HT1080 (cell line): ENCODE data around the gene MYG1. TPM values are rescaled to one million over a fixed set of nuclear protein-coding genes. Genes with fewer than 3 reads are reported as not detected.

Experiments used
- DNase-seq: peaks from one replicate; pipeline ENCODE4 v3.0.0-alpha.2; 2015; ENCODE audit warnings: low read depth
- polyA plus RNA-seq, 2 experiments: library from polyadenylated mRNA; depleted of rRNA; stranded (reverse); fragments of >200 nt; gene quantifications; 2 replicates each; pipeline ENCODE4 v1.2.3, GENCODE V29; 2015
- total RNA-seq: library from RNA; depleted of rRNA; stranded (reverse); fragments of >200 nt; shearing (Covaris generic); gene quantifications from 2 replicates; pipeline ENCODE4 v1.2.3, GENCODE V29; 2014; rRNA removed

Gene MYG1, protein sequence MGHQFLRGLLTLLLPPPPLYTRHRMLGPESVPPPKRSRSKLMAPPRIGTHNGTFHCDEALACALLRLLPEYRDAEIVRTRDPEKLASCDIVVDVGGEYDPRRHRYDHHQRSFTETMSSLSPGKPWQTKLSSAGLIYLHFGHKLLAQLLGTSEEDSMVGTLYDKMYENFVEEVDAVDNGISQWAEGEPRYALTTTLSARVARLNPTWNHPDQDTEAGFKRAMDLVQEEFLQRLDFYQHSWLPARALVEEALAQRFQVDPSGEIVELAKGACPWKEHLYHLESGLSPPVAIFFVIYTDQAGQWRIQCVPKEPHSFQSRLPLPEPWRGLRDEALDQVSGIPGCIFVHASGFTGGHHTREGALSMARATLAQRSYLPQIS
- 108 and 119 TPM in 2 replicates for total RNA-seq
- 85.4 and 100 TPM in 2 replicates for polyA plus RNA-seq (2015; cell fraction: cytosol; rRNA removed)
- polyA plus RNA-seq (2015; cell fraction: nucleus; rRNA removed) = 66.9 and 74.9 TPM in 2 replicates

DNA sequence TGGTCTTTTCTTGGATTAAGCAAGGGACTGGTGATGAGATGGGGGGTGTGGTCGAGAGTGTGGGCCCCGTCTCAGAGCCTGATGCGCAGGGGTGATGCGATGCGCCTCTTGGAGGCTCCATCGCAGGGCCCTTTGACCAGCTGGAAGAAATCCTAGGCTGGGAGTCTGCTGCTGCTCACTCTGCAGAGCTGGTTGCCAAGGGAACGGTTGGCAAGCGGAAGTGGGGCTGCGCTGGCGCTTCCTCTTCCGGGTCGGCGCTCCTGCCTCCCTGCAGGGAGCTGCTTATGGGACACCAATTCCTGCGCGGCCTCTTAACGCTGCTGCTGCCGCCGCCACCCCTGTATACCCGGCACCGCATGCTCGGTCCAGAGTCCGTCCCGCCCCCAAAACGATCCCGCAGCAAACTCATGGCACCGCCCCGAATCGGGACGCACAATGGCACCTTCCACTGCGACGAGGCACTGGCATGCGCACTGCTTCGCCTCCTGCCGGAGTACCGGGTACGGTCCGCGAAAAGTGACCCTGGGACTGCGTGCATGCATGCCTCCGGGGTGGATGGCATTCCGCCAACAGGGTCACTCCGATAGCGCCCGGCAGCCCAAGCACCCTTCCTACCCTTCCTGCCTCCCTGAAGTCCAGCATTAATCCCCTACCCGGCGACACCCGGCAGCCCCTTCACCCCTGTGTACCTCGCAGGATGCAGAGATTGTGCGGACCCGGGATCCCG lies at the start of gene MYG1:
MYG1 (plus strand) TSS at position 242 of the 727 bp plus-strand sequence; CDS start at position 285, 43 bp downstream.
- peak; percentile 94 for DNase-seq

DNA sequence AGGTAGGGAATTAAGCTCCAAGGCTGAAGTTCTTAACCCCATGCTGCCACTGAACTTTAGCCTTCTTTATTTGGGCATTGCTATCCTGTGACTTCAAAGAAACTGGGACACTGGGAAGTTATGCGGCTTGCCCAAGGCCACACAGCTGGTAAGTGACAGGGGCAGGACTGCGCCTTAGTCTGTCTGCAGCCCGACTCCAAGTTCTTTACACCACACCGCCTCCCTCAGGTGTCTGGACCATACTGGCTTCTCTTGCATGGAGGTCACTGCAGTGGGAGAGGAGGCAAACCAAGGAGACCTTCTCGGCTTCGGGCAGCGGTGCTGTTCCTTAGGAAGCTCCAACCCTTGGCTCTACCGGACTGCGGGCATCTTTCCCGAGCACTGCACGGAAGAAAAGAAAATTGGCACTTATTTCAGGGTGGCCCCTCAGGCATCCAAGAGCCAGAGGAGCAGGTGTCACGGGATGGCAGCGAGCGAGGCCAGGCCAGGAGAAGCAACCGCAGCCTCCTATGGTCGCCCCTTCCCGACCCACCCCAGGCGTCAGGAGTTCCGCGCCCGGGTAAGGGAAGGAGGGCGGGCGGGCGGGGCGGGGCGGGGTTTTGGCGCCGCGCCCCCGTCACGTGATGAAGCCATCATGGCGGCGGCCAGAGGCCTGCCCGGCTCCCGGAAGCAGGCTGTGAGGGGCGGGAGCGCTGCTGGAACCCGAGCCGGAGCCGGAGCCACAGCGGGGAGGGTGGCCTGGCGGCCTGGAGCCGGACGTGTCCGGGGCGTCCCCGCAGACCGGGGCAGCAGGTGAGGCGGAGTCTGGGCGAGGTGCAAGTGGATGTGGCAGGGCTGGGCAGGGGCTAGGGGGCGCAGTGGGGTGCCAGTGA lies 47.8 kb upstream of the MYG1 start:
- peak; percentile 61 for DNase-seq

DNA sequence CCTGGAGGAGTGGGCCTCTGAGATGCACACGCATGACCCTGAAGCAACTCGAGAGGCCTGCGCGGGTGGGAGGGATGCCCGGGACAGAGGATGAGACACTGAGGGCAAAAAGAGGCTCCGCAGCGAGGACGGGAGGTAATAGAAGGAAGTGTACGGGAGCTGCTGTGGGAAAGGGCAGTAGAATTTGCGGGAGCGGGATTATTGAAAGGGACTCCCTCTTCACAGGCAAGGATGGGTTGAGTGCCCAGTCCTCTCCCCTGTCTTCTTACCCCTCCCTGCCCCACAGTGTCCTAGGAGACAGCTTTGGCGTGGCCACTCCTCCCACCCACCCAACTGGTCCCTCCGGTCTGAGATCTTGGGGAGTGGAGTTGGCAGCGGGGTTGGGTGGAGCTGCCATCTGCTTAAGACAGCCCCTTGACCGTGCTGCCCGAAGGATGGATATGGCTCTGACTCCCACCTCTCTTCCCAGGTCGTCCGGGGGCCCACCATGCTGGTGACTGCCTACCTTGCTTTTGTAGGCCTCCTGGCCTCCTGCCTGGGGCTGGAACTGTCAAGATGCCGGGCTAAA lies 47.1 kb upstream of the MYG1 start:
- no peak for DNase-seq

DNA sequence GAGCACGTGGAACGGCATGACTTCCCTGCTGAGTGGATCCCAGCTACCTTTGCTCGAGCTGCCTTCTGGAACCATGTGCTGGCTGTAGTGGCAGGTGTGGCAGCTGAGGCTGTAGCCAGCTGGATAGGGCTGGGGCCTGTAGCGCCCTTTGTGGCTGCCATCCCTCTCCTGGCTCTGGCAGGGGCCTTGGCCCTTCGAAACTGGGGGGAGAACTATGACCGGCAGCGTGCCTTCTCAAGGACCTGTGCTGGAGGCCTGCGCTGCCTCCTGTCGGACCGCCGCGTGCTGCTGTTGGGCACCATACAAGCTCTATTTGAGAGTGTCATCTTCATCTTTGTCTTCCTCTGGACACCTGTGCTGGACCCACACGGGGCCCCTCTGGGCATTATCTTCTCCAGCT lies 46.2 kb upstream of the MYG1 start:
- DNase-seq = no peak

DNA sequence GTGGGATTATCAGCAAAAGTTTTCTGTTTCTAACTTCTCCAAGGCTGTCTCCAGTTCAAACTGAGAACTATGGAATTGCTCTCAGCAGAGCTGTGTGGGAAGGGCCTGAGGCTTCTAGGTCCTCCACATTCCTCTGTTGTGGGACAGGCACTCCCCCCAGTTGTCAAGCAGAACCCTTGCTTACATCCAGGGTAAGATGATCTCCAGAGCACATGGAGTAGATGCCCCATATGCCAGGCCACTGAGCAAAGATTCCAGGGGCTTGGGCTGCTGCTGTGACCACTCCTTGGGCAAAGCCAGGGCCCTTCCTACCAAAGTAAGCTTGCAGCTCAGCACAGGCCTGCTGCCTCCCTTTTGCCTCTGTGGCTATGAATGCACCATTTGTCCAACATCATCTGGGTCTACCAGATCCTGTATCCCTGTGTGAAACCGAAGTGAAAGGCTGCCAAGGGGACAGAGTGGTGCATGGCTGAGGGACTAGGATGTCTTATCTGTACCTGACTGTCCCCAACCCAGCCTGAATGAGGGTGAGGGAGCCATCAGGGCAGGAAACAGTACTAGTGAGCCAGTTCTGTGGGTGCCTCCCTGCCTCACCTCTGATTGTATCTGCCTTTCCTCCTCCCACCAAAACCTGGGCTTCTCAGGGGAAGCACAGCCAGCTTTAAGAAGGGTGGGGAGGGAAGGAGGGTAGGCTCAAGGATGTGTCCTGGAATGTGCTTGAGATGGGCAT lies 44.5 kb upstream of the MYG1 start:
- no peak for DNase-seq

DNA sequence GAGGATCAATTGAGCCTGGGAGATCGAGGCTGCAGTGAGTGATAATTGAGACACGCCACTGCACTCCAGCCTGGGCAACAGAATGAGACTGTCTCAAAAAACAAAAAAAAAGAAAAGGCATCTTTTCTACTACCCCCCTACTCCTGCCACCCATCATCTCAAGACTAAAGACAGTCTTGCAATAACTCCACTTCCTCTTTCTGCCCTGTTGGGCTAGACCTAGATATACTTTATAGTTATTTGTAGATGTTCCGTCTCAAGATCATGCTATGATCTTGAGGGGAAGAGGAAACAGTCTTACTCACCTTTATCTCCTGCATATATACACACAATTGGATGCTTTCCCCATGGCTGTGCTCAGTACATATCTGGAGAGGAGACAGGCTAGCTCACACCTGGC lies 43.5 kb upstream of the MYG1 start:
- DNase-seq = no peak

DNA sequence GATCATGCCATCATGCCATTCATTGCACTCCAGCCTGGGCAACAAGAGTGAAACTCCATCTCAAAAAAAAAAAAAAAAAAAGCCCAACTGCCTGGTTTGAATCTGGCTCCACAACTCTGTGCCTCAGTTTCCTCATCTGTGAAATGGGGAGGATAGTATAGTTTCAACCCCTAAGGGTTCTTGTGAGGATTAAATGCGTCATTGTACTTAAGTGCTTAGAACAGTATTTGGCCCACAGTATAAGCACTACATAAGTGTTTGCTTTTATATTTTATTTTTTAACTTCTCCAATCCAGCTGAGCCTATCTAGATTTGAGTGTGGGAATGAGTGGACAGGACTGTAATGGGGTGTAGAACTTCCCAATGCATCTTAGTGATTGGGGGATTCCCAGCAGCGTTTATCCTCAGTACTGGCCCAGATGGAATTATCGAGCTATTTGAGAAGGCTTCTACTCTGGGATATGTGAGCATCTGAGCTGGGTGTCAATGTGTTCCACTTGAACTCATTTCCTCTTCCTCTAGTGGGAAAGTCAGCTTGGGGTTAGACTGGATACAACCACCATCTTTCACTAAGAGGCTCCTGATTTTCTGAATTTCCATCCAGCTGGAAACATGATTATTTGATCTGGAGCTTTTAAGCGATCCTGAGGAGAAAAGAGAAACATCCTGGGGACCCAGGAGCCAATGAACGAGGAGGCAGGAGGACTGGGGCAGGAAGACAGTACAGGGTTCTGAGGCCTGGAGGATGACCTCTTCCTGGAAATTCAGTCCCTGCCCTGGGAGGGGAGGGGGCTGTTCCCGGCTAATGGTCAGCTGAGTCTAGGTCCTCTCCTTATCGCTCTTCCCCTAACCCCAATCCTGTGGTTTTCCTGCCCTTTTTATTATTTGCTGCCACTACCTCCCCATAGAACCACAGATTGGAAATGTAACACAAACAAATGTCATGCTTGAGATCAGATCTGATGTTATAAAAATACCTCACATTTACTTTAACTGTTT lies 40.7 kb upstream of the MYG1 start:
- no peak for DNase-seq

DNA sequence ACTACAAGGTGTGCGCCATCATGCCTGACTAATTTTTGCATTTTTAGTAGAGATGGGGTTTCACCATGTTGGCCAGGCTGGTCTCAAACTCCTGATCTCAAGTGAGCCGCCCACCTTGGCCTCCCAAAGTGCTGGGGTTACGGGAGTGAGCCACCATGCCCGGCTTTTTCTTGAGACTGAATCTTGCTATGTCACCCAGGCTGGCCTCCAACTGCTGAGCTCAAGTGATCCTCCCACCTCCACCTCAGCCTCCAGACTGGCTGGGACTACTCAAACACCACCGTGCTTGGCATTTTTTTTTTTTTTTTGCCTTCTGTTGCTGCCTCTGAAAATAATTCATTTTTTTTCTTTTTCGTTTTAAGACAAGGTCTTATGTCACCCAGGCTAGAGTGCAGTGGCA lies 39.6 kb upstream of the MYG1 start:
- no peak for DNase-seq

DNA sequence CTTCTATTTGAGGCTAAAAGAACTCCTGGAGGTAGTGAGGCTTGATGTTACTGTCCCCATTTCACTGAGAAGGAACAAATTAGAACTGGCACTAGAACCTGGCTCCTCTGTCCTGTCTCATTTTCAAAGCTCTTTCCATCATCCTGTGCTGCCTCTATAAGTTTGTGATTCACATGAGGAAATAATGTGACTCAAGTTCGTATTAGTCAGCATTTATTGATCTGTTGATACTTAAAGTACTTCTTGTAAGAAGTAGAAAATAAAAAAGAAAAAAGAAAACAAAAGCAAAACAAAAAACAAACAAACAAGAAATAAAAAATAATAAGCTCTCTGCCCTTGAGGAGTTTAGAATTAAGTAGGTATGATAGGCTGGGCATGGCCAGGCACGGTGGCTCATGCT lies 33.7 kb upstream of the MYG1 start:
- no peak for DNase-seq

DNA sequence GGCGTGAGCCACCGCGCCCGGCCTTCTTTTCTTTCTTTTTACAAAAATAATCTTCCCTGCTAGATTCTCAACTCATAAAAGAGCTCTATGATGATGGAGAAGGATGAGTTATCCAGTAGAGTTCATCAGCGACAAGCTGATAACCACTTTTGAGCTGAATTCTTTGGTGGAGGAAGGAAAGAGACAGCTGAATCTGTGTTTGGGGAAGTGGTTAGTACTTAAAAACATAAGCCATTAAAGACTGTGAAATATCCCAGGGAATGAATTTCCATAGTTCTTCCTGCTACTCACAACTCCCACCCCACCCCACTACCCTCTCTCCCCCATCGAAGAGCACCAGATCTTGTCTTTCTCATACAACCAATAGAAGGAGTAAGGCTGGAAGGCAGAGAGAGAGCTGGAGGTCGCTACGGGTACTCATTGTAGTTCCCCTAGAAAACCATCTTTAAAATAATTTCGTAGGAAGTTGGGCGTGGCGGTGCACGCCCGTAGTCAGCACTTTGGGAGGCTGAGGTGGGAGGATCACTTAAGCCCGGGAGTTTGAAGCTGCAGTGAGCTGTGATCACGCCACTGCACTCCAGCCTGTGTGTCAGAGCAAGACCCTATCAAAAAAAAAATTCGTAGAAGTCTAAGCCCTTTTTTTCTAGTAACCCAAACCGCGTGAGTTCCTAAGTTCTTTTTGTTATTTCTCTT lies 32.0 kb upstream of the MYG1 start:
- no peak for DNase-seq

DNA sequence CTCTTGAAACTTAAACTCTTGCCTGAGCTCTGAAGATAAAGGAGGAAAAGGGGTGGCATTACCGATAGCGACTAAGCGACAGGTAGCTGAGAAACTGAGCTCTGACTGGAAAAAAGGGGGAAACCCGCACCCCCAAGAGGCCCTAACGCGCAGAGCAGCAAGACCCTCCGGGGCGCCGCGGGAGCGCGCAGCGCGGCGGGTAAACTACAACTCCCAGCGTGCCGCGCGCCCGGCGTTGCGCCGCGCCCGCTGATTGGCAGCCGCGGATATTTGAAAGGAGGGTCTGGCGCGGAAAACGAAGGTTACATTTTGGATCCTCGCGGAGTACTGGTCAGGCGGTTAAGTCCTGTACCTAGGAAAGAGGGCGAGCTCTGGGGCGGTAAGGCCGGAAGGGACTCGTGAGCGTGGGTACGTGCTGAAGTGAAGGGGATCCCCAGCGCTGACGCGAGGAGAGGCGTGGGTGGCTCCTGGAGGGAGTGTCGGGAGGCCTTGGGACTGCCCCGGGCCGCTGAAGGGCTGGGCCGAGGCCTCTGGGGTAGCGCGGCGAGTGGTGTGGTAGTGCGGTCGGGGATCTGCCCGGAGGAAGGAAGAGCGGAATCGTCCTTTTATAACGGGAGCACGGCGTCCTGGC lies 31.4 kb upstream of the MYG1 start, which contains the start of gene ESPL1:
ESPL1 (plus strand) TSS at position 301 of the 631 bp plus-strand sequence. CDS start 468 bp downstream, outside the sequence.
- DNase-seq = peak; percentile 77

DNA sequence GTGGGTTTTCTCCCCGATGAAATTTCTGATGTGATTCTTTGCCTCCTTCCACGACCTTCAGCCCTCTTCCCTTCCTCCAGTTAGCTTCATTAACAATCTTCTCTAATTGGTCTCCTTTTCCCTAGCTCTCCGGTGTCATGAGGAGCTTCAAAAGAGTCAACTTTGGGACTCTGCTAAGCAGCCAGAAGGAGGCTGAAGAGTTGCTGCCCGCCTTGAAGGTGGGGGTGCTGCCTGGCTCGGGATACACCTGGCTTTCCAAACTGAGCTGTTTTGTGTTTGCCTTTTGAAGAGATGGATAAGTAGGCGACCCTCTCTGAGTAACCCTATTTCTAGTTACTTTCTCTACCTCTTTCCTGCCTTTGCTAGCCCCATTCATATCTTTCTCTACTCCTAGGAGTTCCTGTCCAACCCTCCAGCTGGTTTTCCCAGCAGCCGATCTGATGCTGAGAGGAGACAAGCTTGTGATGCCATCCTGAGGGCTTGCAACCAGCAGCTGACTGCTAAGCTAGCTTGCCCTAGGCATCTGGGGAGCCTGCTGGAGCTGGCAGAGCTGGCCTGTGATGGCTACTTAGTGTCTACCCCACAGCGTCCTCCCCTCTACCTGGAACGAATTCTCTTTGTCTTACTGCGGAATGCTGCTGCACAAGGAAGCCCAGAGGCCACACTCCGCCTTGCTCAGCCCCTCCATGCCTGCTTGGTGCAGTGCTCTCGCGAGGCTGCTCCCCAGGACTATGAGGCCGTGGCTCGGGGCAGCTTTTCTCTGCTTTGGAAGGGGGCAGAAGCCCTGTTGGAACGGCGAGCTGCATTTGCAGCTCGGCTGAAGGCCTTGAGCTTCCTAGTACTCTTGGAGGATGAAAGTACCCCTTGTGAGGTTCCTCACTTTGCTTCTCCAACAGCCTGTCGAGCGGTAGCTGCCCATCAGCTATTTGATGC lies 30.6 kb upstream of the MYG1 start:
- DNase-seq = no peak

DNA sequence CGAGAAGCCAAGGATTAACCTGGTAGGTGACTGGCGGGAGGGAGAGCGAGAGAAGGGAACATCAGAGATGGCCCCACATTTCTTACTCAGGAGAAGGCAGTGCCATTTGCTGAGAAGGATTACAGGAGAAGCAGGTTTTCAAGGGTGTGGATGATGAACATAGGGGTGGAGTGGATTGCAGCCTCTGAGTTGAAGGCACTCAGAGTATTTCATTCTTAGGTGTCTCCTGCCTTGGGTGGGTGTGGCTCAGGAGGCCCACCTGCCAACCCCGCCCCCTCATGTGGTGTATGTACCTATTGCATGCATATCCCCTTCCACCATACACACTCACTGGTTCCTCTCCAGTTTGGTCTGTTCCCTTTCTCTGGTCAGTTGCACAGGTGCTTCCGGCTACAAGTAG lies 25.1 kb upstream of the MYG1 start:
- DNase-seq = no peak

DNA sequence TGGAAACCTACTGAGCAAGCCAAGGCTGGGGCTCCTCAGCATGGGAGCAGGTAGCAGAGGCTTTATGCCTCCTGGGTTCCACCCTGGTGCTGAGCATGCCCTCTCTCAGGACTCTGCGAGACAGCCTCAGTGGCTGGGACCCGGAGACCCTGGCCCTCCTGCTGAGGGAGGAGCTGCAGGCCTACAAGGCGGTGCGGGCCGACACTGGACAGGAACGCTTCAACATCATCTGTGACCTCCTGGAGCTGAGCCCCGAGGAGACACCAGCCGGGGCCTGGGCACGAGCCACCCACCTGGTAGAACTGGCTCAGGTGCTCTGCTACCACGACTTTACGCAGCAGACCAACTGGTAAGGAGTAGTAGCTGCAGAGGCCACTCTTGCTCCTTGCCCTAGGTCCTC lies 23.0 kb upstream of the MYG1 start:
- no peak for DNase-seq

DNA sequence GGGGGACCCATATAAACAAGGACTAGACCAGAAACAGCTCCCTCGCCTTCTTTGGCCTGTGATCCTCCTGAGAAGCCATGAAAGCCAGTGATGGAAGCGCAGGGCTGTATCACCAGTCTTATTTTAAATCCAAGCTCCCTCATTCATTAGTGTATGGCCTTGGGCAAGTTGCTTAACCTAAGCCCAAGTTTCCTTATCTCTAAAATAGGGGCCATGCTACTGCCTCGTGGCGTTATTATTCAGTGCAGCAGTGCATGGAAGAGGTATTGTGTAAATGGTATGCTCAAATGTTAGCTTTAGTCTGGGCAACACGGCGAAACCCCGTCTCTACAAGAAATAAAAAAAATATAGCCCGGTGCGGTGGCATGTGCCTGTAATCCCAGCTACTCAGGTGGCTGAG lies 21.5 kb upstream of the MYG1 start:
- DNase-seq = no peak

DNA sequence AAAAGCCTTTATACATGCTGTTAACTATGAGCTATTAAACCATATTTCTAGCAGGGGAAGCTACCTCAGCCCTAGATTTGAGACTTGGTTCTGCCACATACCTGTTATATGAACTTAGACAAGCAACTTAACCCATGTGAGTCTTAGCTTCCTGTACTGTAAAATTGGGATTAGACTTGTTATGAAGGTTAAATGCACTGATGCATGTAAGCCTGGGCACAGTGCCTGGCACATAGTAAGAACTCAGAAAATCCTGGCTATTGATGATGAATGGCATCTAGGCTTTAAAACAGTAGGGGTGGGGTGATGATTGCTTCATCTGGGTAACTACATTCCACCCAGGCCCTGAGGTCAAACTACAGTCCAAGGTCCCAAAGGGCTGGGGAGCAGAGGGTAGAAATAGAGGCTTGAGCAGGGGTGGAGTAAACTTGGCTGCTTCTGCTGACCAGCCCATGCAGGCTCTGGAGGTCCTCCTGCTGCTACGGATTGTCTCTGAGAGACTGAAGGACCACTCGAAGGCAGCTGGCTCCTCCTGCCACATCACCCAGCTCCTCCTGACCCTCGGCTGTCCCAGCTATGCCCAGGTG lies 20.1 kb upstream of the MYG1 start:
- no peak for DNase-seq
